D721Med (cell line): Measurements from ENCODE around the gene LY6G5C.

Source experiments
- DNase-seq: peaks from one replicate; pipeline ENCODE4 v3.0.0; 2011; ENCODE audit warnings: low spot score; ENCODE audit not compliant: insufficient read length
- FAIRE-seq: peaks from 2 replicates; lab custom pipeline; 2011; peaks lifted over from hg19 to GRCh38; lab: Jason Lieb, UNC
- CTCF ChIP-seq: IDR thresholded peaks from 2 replicates; pipeline ENCODE4 v1.5.1; 2012; ENCODE audit warnings: mild to moderate bottlenecking, control low read depth; ENCODE audit not compliant: insufficient read depth; ENCODE audit errors: missing control alignments

The LY6G5C gene

GRCh38 chr6:31627690-31628287, 53.1 kb downstream of the LY6G5C start:
- FAIRE-seq: no peak
- no peak for DNase-seq
- TF ChIP-seq CTCF: no peak

- no peak for DNase-seq
- FAIRE-seq: no peak
These were observed 53.9 kb downstream of the LY6G5C start for GRCh38 chr6:31626952-31627351.

More at GRCh38 chr6:31626952-31627351, 53.9 kb downstream of the LY6G5C start:
- TF ChIP-seq CTCF: no peak
